ENCODE measurements around the gene PCSK7.

Gene PCSK7

DNA sequence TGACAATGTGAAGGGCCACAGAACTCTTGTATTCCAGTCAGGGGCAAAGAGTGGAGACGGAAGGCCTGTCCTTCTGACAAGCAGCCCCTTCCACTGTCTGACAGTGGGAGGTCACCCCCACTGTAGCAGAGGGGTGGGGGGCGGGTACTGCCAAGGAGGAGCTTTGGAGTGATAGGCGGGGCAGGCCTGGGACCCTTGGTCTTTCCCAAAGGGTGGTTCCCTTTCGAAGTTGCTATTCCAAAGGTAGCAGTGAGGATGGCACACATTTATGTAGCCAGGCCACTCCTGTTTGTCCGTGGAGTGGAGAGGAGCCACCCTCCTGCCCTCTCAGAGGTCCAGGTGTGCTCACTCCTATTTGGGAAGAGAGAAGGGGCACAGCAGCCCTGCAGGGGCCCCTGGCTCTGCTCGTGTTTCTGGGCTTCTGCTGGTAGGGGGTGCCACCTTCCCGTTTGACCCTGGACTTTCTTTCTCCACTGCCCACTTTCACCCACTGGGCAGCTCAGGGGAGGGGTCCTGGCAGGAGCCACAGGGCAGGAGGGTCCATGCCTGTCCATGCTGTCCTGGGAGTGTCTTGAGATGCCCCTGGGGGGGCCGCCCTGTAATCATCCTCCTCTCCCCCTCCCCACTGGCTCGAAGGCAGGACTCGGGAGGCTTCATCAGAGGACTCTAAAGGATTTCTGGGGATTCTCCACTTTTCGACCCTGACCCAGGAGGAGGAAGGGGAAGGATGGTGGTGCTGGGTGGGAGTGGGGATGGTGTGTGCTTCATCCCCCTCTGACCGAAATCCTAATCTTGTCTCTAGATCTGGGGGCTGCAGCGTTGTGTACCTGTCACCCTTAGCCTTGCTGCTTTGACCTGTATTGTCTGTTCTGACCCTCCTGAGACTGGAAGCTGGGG lies 31.7 kb downstream of the PCSK7 start:
- no peak for FAIRE-seq
- no peak for DNase-seq (ENCODE audit: insufficient read length, low spot score)

GRCh38 chr11:117199053-117199915 lies 32.6 kb downstream of the PCSK7 start, which contains the start of gene TAGLN:
Gene TAGLN (plus strand): TSS chr11:117199370. CDS start chr11:117203014, 3,644 bp downstream.
- DNase-seq (ENCODE audit: insufficient read length, low spot score) (no peak), FAIRE-seq (no peak)

DNA sequence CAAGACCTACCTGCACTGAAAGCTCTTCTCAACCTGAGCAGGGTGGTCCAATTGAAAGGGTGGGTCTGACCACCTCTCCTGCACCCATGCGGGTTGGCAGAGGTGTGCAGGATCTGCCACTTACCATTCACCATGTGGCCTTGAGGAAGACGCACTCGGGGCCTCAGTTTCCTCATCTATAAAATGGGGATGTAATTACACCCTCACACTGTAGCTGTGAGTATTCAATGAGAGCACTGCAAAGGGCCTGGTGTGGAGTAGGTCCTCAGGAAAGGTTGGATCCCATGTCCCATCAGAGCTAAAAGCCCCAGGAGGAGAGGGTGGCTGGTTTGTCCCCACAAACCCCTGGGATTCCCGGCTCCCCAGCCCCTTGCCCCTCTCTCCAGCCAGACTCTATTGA lies 33.3 kb downstream of the PCSK7 start:
- no peak for DNase-seq (ENCODE audit: insufficient read length, low spot score)
- FAIRE-seq, result no peak

GRCh38 chr11:117197516-117198456 lies 34.1 kb downstream of the PCSK7 start:
- FAIRE-seq (no peak), DNase-seq (ENCODE audit: insufficient read length, low spot score) (no peak)

DNA sequence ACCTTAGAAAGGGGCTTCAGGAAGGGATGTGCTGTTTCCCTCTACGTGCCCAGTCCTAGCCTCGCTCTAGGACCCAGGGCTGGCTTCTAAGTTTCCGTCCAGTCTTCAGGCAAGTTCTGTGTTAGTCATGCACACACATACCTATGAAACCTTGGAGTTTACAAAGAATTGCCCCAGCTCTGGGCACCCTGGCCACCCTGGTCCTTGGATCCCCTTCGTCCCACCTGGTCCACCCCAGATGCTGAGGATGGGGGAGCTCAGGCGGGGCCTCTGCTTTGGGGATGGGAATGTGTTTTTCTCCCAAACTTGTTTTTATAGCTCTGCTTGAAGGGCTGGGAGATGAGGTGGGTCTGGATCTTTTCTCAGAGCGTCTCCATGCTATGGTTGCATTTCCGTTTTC lies 34.9 kb downstream of the PCSK7 start:
- no peak for DNase-seq (ENCODE audit: insufficient read length, low spot score)
- no peak for FAIRE-seq

GRCh38 chr11:117195761-117196160 lies 36.1 kb downstream of the PCSK7 start:
- FAIRE-seq (no peak), DNase-seq (ENCODE audit: insufficient read length, low spot score) (no peak)

- FAIRE-seq (no peak), DNase-seq (ENCODE audit: insufficient read length, low spot score) (no peak)
Observed at GRCh38 chr11:117195258-117195657, 36.6 kb downstream of the PCSK7 start.

GRCh38 chr11:117194267-117194666 lies 37.6 kb downstream of the PCSK7 start:
- FAIRE-seq, result no peak
- DNase-seq (ENCODE audit: insufficient read length, low spot score), result no peak

GRCh38 chr11:117193130-117194020 lies 38.5 kb downstream of the PCSK7 start:
- DNase-seq (ENCODE audit: insufficient read length, low spot score) (no peak), FAIRE-seq (no peak)

DNA sequence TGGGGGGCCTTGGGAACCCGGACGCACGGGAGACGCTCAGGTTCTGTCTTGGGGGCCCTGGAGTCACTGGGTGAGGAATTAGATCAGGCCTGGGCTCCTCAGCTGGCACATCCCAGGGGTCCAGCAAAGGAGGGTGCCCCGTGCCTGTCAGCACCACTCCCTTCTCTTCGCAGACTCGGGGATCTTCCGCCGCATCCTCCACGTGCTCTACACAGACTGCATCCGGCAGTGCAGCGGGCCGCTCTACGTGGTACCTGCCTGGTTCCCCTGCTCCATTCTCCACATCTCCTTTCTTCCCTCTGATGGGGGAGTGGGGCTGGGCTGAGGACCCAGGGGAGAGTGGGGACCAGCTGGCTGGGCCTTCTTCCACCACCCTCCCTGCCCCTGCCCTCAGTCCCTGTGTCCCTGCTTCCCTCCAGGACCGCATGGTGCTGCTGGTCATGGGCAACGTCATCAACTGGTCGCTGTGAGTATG lies 39.4 kb downstream of the PCSK7 start:
- no peak for FAIRE-seq

GRCh38 chr11:117191680-117192400 lies 40.0 kb downstream of the PCSK7 start:
- FAIRE-seq (no peak), DNase-seq (ENCODE audit: insufficient read length, low spot score) (no peak)

More for the DNA sequence above, 39.4 kb downstream of the PCSK7 start:
- DNase-seq (ENCODE audit: insufficient read length, low spot score), result no peak

DNA sequence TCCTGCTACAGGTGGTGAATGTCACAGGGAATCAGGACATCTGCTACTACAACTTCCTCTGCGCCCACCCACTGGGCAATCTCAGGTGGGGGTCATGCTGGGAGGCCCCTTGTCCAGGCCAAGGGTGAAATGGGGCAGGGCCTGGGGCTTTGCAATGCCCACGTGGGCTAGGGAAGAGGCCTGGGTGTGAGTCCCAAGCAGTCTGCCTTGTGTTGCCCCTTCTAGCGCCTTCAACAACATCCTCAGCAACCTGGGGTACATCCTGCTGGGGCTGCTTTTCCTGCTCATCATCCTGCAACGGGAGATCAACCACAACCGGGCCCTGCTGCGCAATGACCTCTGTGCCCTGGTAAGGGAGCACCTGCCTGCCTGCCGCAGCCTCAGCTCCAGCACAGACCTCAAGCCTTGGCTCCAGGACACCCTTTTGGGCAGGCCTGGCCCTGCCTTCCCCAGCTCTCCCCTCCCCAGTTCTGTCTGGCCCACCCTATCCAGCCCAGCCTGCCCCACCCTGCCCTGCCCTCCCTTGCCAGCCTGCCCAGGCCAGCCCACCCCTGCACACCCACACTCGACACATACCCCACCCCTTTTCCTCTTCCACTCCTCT lies 41.8 kb downstream of the PCSK7 start:
- FAIRE-seq (peak; percentile 14), DNase-seq (ENCODE audit: insufficient read length, low spot score) (no peak)

DNA sequence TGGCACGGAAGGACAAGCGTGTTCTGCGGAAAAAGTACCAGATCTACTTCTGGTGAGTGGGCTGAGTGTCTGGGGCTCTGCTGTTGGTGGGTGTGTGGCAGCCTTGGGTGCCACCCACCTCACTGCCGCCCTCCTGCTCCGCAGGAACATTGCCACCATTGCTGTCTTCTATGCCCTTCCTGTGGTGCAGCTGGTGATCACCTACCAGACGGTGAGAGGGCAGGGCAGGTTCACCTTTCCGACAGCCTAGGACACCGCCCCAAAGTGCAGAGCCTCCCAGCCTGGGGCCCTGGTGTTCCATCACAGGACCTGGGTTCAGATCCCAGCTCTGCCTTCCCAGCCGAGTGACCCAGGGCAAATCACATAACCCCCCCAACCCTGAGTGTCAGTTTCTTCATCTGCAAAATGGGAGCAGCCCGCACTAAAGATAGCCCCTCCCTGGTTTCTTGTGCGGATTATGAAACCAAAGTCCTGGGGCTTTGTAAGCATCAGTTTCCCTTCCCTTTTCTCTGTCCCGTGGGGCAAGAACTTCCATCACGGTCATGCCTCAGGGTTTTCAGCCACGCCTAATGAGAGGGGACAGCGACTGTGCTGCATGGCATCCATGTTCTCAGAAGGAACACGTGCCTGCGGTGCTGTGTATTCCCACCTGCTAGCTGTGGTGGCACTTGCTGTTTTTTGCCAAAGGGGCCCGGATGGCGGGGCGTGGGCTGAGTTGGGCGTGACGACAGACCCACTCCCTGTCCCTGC lies 42.5 kb downstream of the PCSK7 start:
- FAIRE-seq, result peak; percentile 87
- DNase-seq (ENCODE audit: insufficient read length, low spot score), result no peak

DNA sequence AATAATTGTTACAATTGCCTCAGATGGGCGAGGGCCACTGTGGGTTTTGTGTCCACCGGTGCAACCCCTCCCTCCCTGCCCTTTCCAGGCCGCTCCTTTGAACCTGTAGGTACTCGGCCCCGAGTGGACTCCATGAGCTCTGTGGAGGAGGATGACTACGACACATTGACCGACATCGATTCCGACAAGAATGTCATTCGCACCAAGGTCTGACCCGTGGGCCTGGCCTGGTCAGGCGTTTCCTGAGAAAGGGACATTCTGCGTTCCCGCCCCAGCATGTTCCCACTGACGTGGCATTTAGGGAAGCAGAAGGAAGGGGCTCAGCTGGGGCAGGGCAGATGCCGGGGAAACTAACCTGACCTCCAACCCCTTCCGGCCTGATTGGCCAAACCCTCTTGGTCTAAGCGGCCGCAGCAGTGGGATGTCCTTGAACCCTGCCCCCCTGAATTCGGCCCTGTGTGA lies 43.2 kb downstream of the PCSK7 start:
- no peak for FAIRE-seq

GRCh38 chr11:117187799-117188481 lies 43.9 kb downstream of the PCSK7 start:
- FAIRE-seq, result no peak

More for the DNA sequence above, 43.2 kb downstream of the PCSK7 start:
- no peak for DNase-seq (ENCODE audit: insufficient read length, low spot score)

DNA sequence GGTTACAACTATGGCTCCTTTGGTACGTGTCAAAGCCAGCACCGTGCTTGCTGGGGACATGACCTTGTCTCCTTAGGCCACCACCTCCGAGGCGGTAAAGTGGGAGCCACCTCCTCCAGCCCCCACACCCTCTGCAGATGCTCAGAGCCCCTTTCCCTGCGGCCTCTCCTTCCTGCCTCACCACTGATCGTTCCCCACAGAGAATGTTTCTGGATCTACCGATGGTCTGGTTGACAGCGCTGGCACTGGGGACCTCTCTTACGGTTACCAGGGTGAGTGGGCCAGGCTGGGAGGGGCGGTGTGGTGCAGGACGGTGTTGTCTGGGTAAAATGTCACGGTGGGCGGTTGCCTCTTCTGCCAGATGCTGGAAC lies 44.5 kb downstream of the PCSK7 start:
- DNase-seq (ENCODE audit: insufficient read length, low spot score), result no peak
- FAIRE-seq, result no peak

More at GRCh38 chr11:117187799-117188481, 43.9 kb downstream of the PCSK7 start:
- no peak for DNase-seq (ENCODE audit: insufficient read length, low spot score)

GRCh38 chr11:117187007-117187406 lies 44.9 kb downstream of the PCSK7 start:
- no peak for FAIRE-seq

More at GRCh38 chr11:117187007-117187406, 44.9 kb downstream of the PCSK7 start:
- no peak for DNase-seq (ENCODE audit: insufficient read length, low spot score)

Data from GM19239 (cell line).